Endothelial cell of umbilical vein (primary cell): ENCODE data around the gene UNC93B1. TPM values are rescaled to one million over a fixed set of nuclear protein-coding genes. Genes with fewer than 3 reads are reported as not detected.

Source experiments
- BruUV-seq: library from RNA; stranded (reverse); fragments of 400-500 nt; replicated peaks from 2 replicates; lab custom pipeline; 2021; lab: Mats Ljungman, UMichigan
- CTCF ChIA-PET: fragments of 300-600, 350-600 bp; sonication (Branson Sonifier 250); formaldehyde crosslinking; loops from one replicate; lab custom pipeline; 2021; ENCODE audit warnings: antibody characterized with exemption, inconsistent platforms; lab: Charles Lee
- POLR2A ChIA-PET: fragments of 300-600, 350-600 bp; sonication (Branson Sonifier 250); formaldehyde crosslinking; loops from one replicate; lab custom pipeline; 2021; ENCODE audit warnings: antibody characterized with exemption, inconsistent platforms; lab: Charles Lee
- DNase-seq: peaks from one replicate; pipeline ENCODE4 v3.0.0-alpha.2; 2011; ENCODE audit warnings: low read depth, low spot score
- FAIRE-seq: peaks from 2 replicates; lab custom pipeline; 2011; peaks lifted over from hg19 to GRCh38; lab: Jason Lieb, UNC
- H2AFZ ChIP-seq: 2 replicates; pipeline ENCODE4 v1.6.0; 2012; ENCODE audit warnings: low read depth, low read length, control low read depth, inconsistent platforms
- H3K27ac ChIP-seq: 2 replicates; pipeline ENCODE4 v1.5.1; 2011; ENCODE audit warnings: low read depth, mild to moderate bottlenecking, control low read depth, low read length, moderate library complexity; ENCODE audit not compliant: insufficient read depth
- H3K27me3 ChIP-seq, 2 experiments: 2 replicates each; pipeline versions ENCODE4 v1.6.0 to v1.6.1; 2011; ENCODE audit warnings: low read length in 2 of 2, mixed read lengths in 1 of 2; ENCODE audit not compliant: control insufficient read depth in 2 of 2, insufficient read depth in 2 of 2
- H3K36me3 ChIP-seq, 2 experiments: 2 replicates in 1 of 2; 3 replicates in 1 of 2; pipeline ENCODE4 v1.5.1; 2011; ENCODE audit warnings: low read length in 2 of 2, mild to moderate bottlenecking in 1 of 2, moderate library complexity in 1 of 2; ENCODE audit not compliant: control insufficient read depth in 2 of 2, insufficient read depth in 2 of 2; ENCODE audit errors: extremely low read depth in 1 of 2
- H3K4me1 ChIP-seq: 3 replicates; pipeline ENCODE4 v1.5.1; 2011; ENCODE audit warnings: mild to moderate bottlenecking, low read length; ENCODE audit not compliant: control insufficient read depth, insufficient read depth; ENCODE audit errors: extremely low read depth
- H3K4me2 ChIP-seq: 2 replicates; pipeline ENCODE4 v1.6.1; 2011; ENCODE audit warnings: low read length, control low read depth, mixed read lengths; ENCODE audit not compliant: insufficient read depth
- H3K4me3 ChIP-seq, 3 experiments: fragments of 200-600 bp in 1 of 3; sonication (generic), shearing (Covaris generic) in 1 of 3; replicated peaks in 1 of 3; 2 replicates each; pipeline ENCODE4 v1.5.1; 2011 to 2016; ENCODE audit warnings: control low read depth in 3 of 3, low read length in 3 of 3, mild to moderate bottlenecking in 2 of 3, inconsistent platforms in 1 of 3, low read depth in 1 of 3, moderate library complexity in 1 of 3; ENCODE audit not compliant: insufficient read depth in 1 of 3
- H3K79me2 ChIP-seq: 2 replicates; pipeline ENCODE4 v1.6.0; 2012; ENCODE audit warnings: low read length, inconsistent platforms; ENCODE audit not compliant: control insufficient read depth, insufficient read depth
- H3K9ac ChIP-seq: replicated peaks from 2 replicates; pipeline ENCODE3; 2011; ENCODE audit warnings: low read length, control low read depth; ENCODE audit not compliant: insufficient read depth; ENCODE audit errors: extremely low read depth
- H3K9me1 ChIP-seq: replicated peaks from 3 replicates; pipeline ENCODE4 v1.6.0; 2011; ENCODE audit warnings: mild to moderate bottlenecking, low read length; ENCODE audit not compliant: control insufficient read depth, insufficient read depth; ENCODE audit errors: extremely low read depth
- H3K9me3 ChIP-seq: replicated peaks from 2 replicates; pipeline ENCODE4 v1.5.1; 2012; ENCODE audit warnings: low read length, inconsistent platforms; ENCODE audit not compliant: control insufficient read depth, insufficient read depth
- H4K20me1 ChIP-seq: replicated peaks from 2 replicates; pipeline ENCODE3; 2011; ENCODE audit warnings: mild to moderate bottlenecking, low read length; ENCODE audit not compliant: control insufficient read depth, insufficient read depth; ENCODE audit errors: extremely low read depth
- GATA2 ChIP-seq: IDR thresholded peaks from 2 replicates; pipeline ENCODE4 v1.7.0; 2011; ENCODE audit warnings: low read depth, mild to moderate bottlenecking, moderate library complexity, mixed read lengths, low read length; ENCODE audit not compliant: insufficient read length, insufficient read depth
- JUN ChIP-seq: IDR thresholded peaks from 2 replicates; pipeline ENCODE4 v1.6.1; 2011; ENCODE audit warnings: borderline replicate concordance, low read depth; ENCODE audit not compliant: insufficient read length, insufficient read depth
- MYC ChIP-seq: IDR thresholded peaks from one replicate; pipeline ENCODE4 v1.6.1; 2011; ENCODE audit warnings: mild to moderate bottlenecking, low read depth, low read length
- POLR2AphosphoS5 ChIP-seq: IDR thresholded peaks from 2 replicates; pipeline ENCODE4 v1.6.1; 2012; ENCODE audit warnings: low read depth, mild to moderate bottlenecking, control low read depth, low read length, moderate library complexity; ENCODE audit not compliant: insufficient read depth
- dilution Hi-C: fragments of 300-500 bp; cut with MboI; formaldehyde crosslinking; loops from one replicate; pipeline ENCODE4 v1.15.0; 2019; ENCODE audit warnings: low sequenced_read_pairs; ENCODE audit not compliant: extremely low pct_ligation_motif_present
- intact Hi-C: fragments of 100-400 bp; cut with micrococcal nuclease; formaldehyde crosslinking; loops from one replicate; pipeline ENCODE4 v1.10.0; 2022
- polyA plus RNA-seq, 4 experiments: library from polyadenylated mRNA; depleted of rRNA in 3 of 4; stranded (reverse) in 3 of 4; unstranded in 1 of 4; fragments of >200 nt; gene quantifications; 2 replicates each; pipeline versions ENCODE4 v1.2.1 to v1.2.3, GENCODE V29; 2011 to 2012; ENCODE audit warnings: missing spikeins in 1 of 4
- total RNA-seq: library from RNA; stranded (reverse); gene quantifications from 2 replicates; pipeline ENCODE4 v1.2.3, GENCODE V29; 2021
- TF ChIP-seq, protein P1 (sequence below): IDR thresholded peaks from 2 replicates; pipeline ENCODE4 v1.6.1; 2011; ENCODE audit not compliant: insufficient read depth, insufficient read length
- TF ChIP-seq, protein P2 (sequence below), 2 donors: IDR thresholded peaks; 1 replicate in 1 of 2; 2 replicates in 1 of 2; pipeline ENCODE4 v1.5.1; 2011; ENCODE audit warnings: low read length in 2 of 2, mild to moderate bottlenecking in 2 of 2, moderate library complexity in 2 of 2, control low read depth in 1 of 2, inconsistent platforms in 1 of 2, low read depth in 1 of 2; ENCODE audit not compliant: insufficient read depth in 1 of 2; ENCODE audit errors: extremely low read depth in 1 of 2

UNC93B1 gene
- total and polyA plus RNA-seq, 2 donors (not counting 3 experiments of a cell fraction or from before 2014, with no cell fraction given): 10.6 to 18.9 TPM

DNA sequence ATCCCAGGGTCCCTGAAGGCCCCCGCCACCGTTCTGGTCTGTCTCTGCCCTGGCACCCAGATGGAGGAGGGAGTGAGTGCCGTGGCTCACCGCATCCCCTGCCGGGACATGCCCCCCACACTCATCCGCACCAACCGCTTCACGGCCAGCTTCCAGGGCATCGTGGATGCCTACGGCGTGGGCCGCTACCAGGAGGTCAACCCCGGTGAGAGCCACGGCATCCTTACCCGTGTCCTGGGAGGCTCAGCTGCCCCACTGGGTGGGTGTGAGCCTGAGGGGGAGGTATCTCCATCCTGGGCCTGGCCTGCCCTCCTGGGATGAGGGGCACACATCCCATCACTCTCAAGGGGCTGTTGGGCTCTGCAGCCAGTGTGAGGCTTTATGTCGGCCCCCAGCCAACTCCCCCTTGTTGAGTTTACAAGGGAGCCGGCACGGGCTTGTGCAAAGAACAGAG is 41.0 kb upstream of the UNC93B1 start:
- no peak overlapping the region for H3K9ac ChIP-seq
- H3K9me3 ChIP-seq: no peaks in the 10 kb centered on the region
- peaks cover 6% of the 10 kb centered on the region for H3K4me1 ChIP-seq
- peaks cover 14% of the 10 kb centered on the region for H3K79me2 ChIP-seq
- no peaks in the 10 kb centered on the region for H3K27me3 ChIP-seq
- no peak for TF ChIP-seq GATA2
- TF ChIP-seq, protein P1, sequence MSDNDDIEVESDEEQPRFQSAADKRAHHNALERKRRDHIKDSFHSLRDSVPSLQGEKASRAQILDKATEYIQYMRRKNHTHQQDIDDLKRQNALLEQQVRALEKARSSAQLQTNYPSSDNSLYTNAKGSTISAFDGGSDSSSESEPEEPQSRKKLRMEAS: no peak
- TF ChIP-seq, protein P2, sequence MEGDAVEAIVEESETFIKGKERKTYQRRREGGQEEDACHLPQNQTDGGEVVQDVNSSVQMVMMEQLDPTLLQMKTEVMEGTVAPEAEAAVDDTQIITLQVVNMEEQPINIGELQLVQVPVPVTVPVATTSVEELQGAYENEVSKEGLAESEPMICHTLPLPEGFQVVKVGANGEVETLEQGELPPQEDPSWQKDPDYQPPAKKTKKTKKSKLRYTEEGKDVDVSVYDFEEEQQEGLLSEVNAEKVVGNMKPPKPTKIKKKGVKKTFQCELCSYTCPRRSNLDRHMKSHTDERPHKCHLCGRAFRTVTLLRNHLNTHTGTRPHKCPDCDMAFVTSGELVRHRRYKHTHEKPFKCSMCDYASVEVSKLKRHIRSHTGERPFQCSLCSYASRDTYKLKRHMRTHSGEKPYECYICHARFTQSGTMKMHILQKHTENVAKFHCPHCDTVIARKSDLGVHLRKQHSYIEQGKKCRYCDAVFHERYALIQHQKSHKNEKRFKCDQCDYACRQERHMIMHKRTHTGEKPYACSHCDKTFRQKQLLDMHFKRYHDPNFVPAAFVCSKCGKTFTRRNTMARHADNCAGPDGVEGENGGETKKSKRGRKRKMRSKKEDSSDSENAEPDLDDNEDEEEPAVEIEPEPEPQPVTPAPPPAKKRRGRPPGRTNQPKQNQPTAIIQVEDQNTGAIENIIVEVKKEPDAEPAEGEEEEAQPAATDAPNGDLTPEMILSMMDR (IDR thresholded peaks at IDR 0.05; ENCODE audit: extremely low read depth in 1 of 2, insufficient read depth in 1 of 2, low read depth in 1 of 2, low read length in 2 of 2): no peak
- no peak for TF ChIP-seq JUN
- TF ChIP-seq MYC: no peak
- TF ChIP-seq POLR2AphosphoS5: no peak
- dilution Hi-C loops: no loop called here
- H3K9me1 ChIP-seq: no peaks in the 10 kb centered on the region
- intact Hi-C loops: no loop called here
- ChIA-PET POLR2A (no interaction called here), CTCF (no interaction called here)
- H3K27ac ChIP-seq: no peak overlapping the region
- H4K20me1 ChIP-seq: no peaks in the 10 kb centered on the region
- H3K4me3 ChIP-seq: no peak overlapping the region
- H3K36me3 ChIP-seq: peaks cover 4 to 44% of the 10 kb centered on the region in 2 experiments
- FAIRE-seq (no peak), DNase-seq (no peak)
- H3K4me2 ChIP-seq: no peak overlapping the region
- H2AFZ ChIP-seq: no peak overlapping the region
- BruUV-seq: no TSS peak
